Natural killer cell treated with Interleukin-12 subunit alpha and Interleukin-12 subunit beta and Interleukin-15 and Interleukin-18, amount 100 ng/mL, for 72 hours (primary cell): ENCODE results near the gene MYH8. TPM values are rescaled to one million over a fixed set of nuclear protein-coding genes. Genes with fewer than 3 reads are reported as not detected.

Experiments
- ATAC-seq, 2 donors: fragments of 150-1000 bp; cut with Tn5 transposase in 1 of 2; sonication (Bioruptor Pico), chemical (Tn5 transposase) in 1 of 2; 2 replicates each; pipeline ENCODE4 v1.10.0; 2021
- DNase-seq: peaks from one replicate; pipeline ENCODE4 v3.0.0; 2022; ENCODE audit warnings: low spot score
- H3K27ac Mint-ChIP-seq, 2 donors: 1 replicate in 1 of 2; 2 replicates in 1 of 2; pipeline ENCODE4 v1.8.0; 2022; ENCODE audit warnings: mixed read lengths in 2 of 2, mild to moderate bottlenecking in 1 of 2, moderate library complexity in 1 of 2
- H3K27me3 Mint-ChIP-seq, 2 donors: 1 replicate in 1 of 2; 2 replicates in 1 of 2; pipeline ENCODE4 v1.8.0; 2022; ENCODE audit warnings: mixed read lengths in 2 of 2
- H3K36me3 Mint-ChIP-seq: one replicate; pipeline ENCODE4 v1.8.0; 2022; ENCODE audit warnings: mixed read lengths
- H3K4me1 Mint-ChIP-seq, 2 donors: 1 replicate in 1 of 2; 2 replicates in 1 of 2; pipeline ENCODE4 v1.8.0; 2022; ENCODE audit warnings: low read depth in 2 of 2, mixed read lengths in 2 of 2, mild to moderate bottlenecking in 1 of 2
- H3K4me3 Mint-ChIP-seq: one replicate; pipeline ENCODE4 v1.8.0; 2022; ENCODE audit warnings: mixed read lengths
- H3K9me3 Mint-ChIP-seq: 2 replicates; pipeline ENCODE4 v1.8.0; 2022; ENCODE audit warnings: mixed read lengths
- total RNA-seq, 2 donors: library from RNA; stranded (reverse); gene quantifications; one replicate each; pipeline ENCODE4 v1.2.3, GENCODE V29; 2022

MYH8 gene
- total RNA-seq, 2 donors from 2014 or later = not detected

DNA sequence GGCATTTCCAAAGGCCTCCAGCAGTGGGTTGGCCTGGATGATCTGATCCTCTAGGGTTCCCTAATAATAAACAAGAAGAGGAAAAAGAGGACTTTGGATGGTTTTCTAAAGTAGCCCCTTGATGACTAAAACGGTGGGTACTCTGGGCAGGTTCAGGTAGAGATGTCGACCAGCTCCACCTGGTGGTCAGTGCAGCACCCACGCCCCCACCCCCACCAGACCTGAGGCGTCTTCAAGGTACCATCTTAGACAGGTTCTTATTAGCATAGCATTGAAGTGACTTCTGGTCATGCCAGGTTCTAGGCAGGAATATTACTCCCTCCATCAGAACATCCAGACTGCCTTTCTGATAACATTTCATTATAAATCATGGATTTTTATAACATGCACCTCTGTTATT is 64.0 kb downstream of the MYH8 start:
- ATAC-seq = no peak

DNA sequence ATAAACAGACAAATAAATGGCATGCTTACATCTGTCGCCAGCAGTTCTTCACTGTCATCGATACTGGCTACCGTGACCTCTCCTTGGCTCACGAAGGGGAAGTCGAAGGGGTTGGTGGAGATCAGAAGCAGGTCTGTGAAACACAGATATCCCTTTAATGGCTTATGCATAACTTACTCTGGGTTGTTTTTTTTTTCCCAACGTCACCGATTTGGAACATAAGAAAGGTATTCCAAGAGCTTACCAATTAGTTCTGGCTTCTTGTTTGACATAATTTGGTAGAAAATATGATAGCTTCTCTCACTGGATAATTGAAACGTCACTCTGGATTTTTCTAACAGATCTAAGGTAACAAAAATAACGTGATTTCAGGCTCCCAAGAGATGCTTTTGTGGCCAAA is 67.1 kb downstream of the MYH8 start:
- H3K4me1 Mint-ChIP-seq = no peaks in the 10 kb centered on the region
- ATAC-seq = no peak

More for the DNA sequence above, 64.0 kb downstream of the MYH8 start:
- DNase-seq = no peak
- Mint-ChIP-seq H3K9me3 (no peaks in the 10 kb centered on the region), H3K36me3 (no peaks in the 10 kb centered on the region), H3K4me3 (no peak overlapping the region), H3K27me3 (peaks cover 11 to 25% of the 10 kb centered on the region in 2 donors), H3K27ac (no peak overlapping the region), H3K4me1 (no peaks in the 10 kb centered on the region)

DNA sequence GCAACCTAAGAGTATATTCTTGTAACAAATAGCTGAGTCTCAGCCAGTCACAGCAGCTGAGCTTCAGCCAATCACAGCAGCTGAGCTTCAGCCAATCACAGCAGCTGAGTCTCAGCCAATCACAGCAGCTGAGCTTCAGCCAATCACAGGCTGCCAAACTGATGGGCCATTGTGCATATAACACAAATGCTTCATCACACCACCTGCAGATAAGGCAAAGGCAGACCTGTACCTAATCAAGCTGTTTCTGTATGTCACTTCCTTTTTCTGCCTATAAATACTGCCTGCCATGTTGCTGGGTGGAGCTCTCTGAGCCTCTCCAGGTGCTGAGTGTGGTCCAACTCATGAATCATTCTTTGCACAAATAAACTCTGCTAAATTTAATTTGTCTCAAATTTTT is 68.9 kb downstream of the MYH8 start:
- H3K9me3 Mint-ChIP-seq = no peaks in the 10 kb centered on the region
- ATAC-seq (no peak), DNase-seq (no peak)
- H3K27ac Mint-ChIP-seq = no peak overlapping the region
- no peaks in the 10 kb centered on the region for H3K36me3 Mint-ChIP-seq
- H3K27me3 Mint-ChIP-seq = peaks cover 11 to 12% of the 10 kb centered on the region in 2 donors
- H3K4me3 Mint-ChIP-seq = no peak overlapping the region
- peaks cover 3 to 5% of the 10 kb centered on the region in 2 donors for H3K4me1 Mint-ChIP-seq

More for the DNA sequence above, 67.1 kb downstream of the MYH8 start:
- H3K9me3 Mint-ChIP-seq = no peaks in the 10 kb centered on the region
- peaks cover 9 to 12% of the 10 kb centered on the region in 2 donors for H3K27me3 Mint-ChIP-seq
- H3K36me3 Mint-ChIP-seq = no peaks in the 10 kb centered on the region
- H3K4me3 Mint-ChIP-seq = no peak overlapping the region
- DNase-seq = no peak
- no peak overlapping the region for H3K27ac Mint-ChIP-seq

DNA sequence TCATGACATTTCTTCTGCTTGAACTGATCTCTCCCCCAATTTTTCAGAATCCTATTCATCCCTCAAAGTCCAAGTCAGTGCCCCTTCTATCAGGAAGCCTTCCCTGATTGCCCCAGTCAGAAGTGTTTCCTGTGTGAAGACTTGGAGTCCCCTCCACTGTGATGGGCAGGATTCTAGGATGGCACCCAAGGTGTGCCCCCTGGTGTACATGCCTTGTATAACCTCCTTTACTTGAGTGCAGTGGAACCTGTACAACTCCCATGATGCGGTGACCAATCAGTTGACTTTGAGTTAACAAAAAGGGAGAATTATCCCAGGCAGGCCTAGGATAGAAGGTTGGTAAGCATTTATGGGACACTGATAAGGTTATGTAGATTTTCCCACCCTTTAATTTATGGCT is 72.3 kb downstream of the MYH8 start:
- Mint-ChIP-seq H3K4me1 (peaks cover 3 to 5% of the 10 kb centered on the region in 2 donors), H3K27ac (no peak overlapping the region), H3K27me3 (peaks cover 0 to 5% of the 10 kb centered on the region in 2 donors), H3K4me3 (no peak overlapping the region), H3K36me3 (no peaks in the 10 kb centered on the region), H3K9me3 (no peaks in the 10 kb centered on the region)
- DNase-seq (no peak), ATAC-seq (no peak)

DNA sequence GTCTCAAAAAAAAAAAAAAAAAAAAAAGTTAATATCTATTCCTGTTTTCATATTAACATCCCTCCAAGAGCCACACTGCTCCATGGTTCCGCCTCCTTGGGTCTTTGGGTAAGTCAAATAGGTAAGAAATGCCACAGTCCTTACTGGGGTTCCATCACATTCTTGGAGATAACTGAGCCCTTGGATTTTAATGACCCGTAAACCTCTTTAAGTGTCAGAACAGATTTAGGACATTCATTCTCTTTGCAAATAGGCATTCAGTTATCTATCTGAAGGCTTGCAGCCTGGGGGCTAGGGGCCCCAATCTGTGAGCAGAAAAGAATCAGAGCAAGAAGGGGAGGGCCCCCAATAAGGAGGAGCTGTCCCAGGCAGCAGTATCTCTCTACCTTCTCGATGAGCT is 76.9 kb downstream of the MYH8 start:
- DNase-seq (no peak), ATAC-seq (no peak)
- Mint-ChIP-seq H3K4me3 (no peak overlapping the region), H3K4me1 (peaks cover 3 to 5% of the 10 kb centered on the region in 2 donors), H3K36me3 (no peaks in the 10 kb centered on the region), H3K27me3 (peaks cover 0 to 5% of the 10 kb centered on the region in 2 donors), H3K9me3 (no peaks in the 10 kb centered on the region), H3K27ac (no peak overlapping the region)

Other genes starting within 250 kb of the MYH8 start
- 1 to 10 TPM; 4.9 to 5.5 TPM for gene GAS7, start 223.3 kb downstream of the MYH8 start, total RNA-seq
- gene MYH13, start 48.9 kb downstream of the MYH8 start, total RNA-seq = not detected
- gene MYH4, start 47.6 kb upstream of the MYH8 start, total RNA-seq = not detected
- gene MYH1, start 96.6 kb upstream of the MYH8 start, total RNA-seq = not detected
- gene MYH2, start 127.7 kb upstream of the MYH8 start, total RNA-seq = not detected
- gene MYH3, start 235.4 kb upstream of the MYH8 start, total RNA-seq = 1 to 10 TPM; 4.2 to 5.9 TPM